Right kidney (tissue), 1 donor: ENCODE measurements around the gene ELFN1.
"Not testable (repeated sequence)": the region's sequence is repeated elsewhere in the genome, so short reads cannot be mapped to it uniquely, and the experiment has no call there.

ENCODE experiments used
- DNase-seq: peaks from one replicate; pipeline ENCODE4 v3.0.0-alpha.2; 2016

ELFN1 gene

GRCh38 chr7:1709281-1709680 is 39.2 kb downstream of the ELFN1 start:
- no peak for DNase-seq

- DNase-seq, result no peak
These were observed 39.8 kb downstream of the ELFN1 start for GRCh38 chr7:1709900-1710299.

GRCh38 chr7:1710936-1711335 is 40.9 kb downstream of the ELFN1 start:
- no peak for DNase-seq

GRCh38 chr7:1712907-1713501 is 42.9 kb downstream of the ELFN1 start:
- DNase-seq, result no peak

GRCh38 chr7:1713502-1714484 is 43.7 kb downstream of the ELFN1 start:
- DNase-seq, result no peak

GRCh38 chr7:1714583-1715330 is 44.7 kb downstream of the ELFN1 start:
- no peak for DNase-seq

- DNase-seq, result no peak
These were observed 45.2 kb downstream of the ELFN1 start for GRCh38 chr7:1715331-1715625.

GRCh38 chr7:1715671-1716074 is 45.6 kb downstream of the ELFN1 start:
- DNase-seq, result no peak

GRCh38 chr7:1716263-1717094 is 46.4 kb downstream of the ELFN1 start:
- no peak for DNase-seq

GRCh38 chr7:1717095-1717483 is 47.0 kb downstream of the ELFN1 start:
- no peak for DNase-seq

- DNase-seq, result no peak
These were observed 48.0 kb downstream of the ELFN1 start for GRCh38 chr7:1717903-1718676.

GRCh38 chr7:1718850-1719249 is 48.8 kb downstream of the ELFN1 start:
- DNase-seq, result not testable (repeated sequence)

- not testable (repeated sequence) for DNase-seq
These were observed 49.2 kb downstream of the ELFN1 start for GRCh38 chr7:1719256-1719655.

GRCh38 chr7:1719913-1720312 is 49.8 kb downstream of the ELFN1 start:
- no peak for DNase-seq

- no peak for DNase-seq
These were observed 50.2 kb downstream of the ELFN1 start for GRCh38 chr7:1720326-1720725.

GRCh38 chr7:1721047-1721690 is 51.1 kb downstream of the ELFN1 start:
- DNase-seq, result no peak

- no peak for DNase-seq
These were observed 53.2 kb downstream of the ELFN1 start for GRCh38 chr7:1723254-1723653.

- DNase-seq, result no peak
These were observed 54.2 kb downstream of the ELFN1 start for GRCh38 chr7:1724118-1724910.

- no peak for DNase-seq
These were observed 55.2 kb downstream of the ELFN1 start for GRCh38 chr7:1725199-1725690.
